Epithelial cell of proximal tubule (primary cell): ENCODE results near the gene PACRG. TPM values are rescaled to one million over a fixed set of nuclear protein-coding genes. Genes with fewer than 3 reads are reported as not detected.
A peak's percentile ranks its signal among the peaks of the same experiment; 100 is the strongest.

Experiments
- DNase-seq: peaks from one replicate; pipeline ENCODE4 v3.0.0-alpha.2; 2011; ENCODE audit warnings: low read depth
- H3K4me3 ChIP-seq: 2 replicates; pipeline ENCODE4 v1.5.1; 2011; ENCODE audit warnings: low read depth, mild to moderate bottlenecking, low read length
- CTCF ChIP-seq: conservative IDR thresholded peaks from 2 replicates; pipeline ENCODE4 v1.5.1; 2012; ENCODE audit warnings: low read depth, mild to moderate bottlenecking, low read length
- total RNA-seq: library from RNA; depleted of rRNA; stranded (reverse); fragments of >200 nt; gene quantifications from 2 replicates; pipeline ENCODE4 v1.2.3, GENCODE V29; 2015

PACRG gene
- total RNA-seq, 1 donor from 2014 or later: 0.12 TPM

- no peak overlapping the region for H3K4me3 ChIP-seq
- no peak for DNase-seq
- TF ChIP-seq CTCF: no peak
These were observed 125.2 kb downstream of the PACRG start for GRCh38 chr6:162852840-162853577.

- TF ChIP-seq CTCF: no peak
- no peak for DNase-seq
- no peak overlapping the region for H3K4me3 ChIP-seq
These were observed 126.5 kb downstream of the PACRG start for GRCh38 chr6:162854228-162854627.

GRCh38 chr6:162854734-162855191 is 127.0 kb downstream of the PACRG start:
- DNase-seq: no peak
- TF ChIP-seq CTCF: no peak

GRCh38 chr6:162856885-162857284 is 129.1 kb downstream of the PACRG start:
- peak; percentile 79 for TF ChIP-seq CTCF
- peak; percentile 57 for DNase-seq
- peak overlapping the region; percentile 42 for H3K4me3 ChIP-seq

More at GRCh38 chr6:162854734-162855191, 127.0 kb downstream of the PACRG start:
- peak overlapping the region; percentile 15 for H3K4me3 ChIP-seq

- peak overlapping the region; percentile 42 for H3K4me3 ChIP-seq
- no peak for DNase-seq
- no peak for TF ChIP-seq CTCF
These were observed 129.6 kb downstream of the PACRG start for GRCh38 chr6:162857326-162857725.

GRCh38 chr6:162862462-162862861 is 134.7 kb downstream of the PACRG start:
- H3K4me3 ChIP-seq: no peak overlapping the region
- DNase-seq: no peak
- TF ChIP-seq CTCF: no peak

- H3K4me3 ChIP-seq: no peak overlapping the region
- no peak for TF ChIP-seq CTCF
- DNase-seq: no peak
These were observed 135.2 kb downstream of the PACRG start for GRCh38 chr6:162862941-162863340.
